ENCODE data around the gene PHF2.

- TF ChIP-seq TARDBP (IDR thresholded peaks at IDR 0.05) (no peak), ELF4 (IDR thresholded peaks at IDR 0.05) (no peak), CTBP1 (IDR thresholded peaks at IDR 0.05; ENCODE audit: borderline replicate concordance) (no peak), SP1 (IDR thresholded peaks at IDR 0.05) (no peak), FOXM1 (IDR thresholded peaks at IDR 0.05; ENCODE audit: borderline replicate concordance) (no peak), FOXK2 (IDR thresholded peaks at IDR 0.05) (no peak)
Measured at GRCh38 chr9:93684161-93684765, 107.9 kb downstream of the PHF2 start.

All from HEK293T (cell line).